HG03558 (cell line): ENCODE measurements around the gene SGSM2.

Experiments
- ATAC-seq: cut with Tn5 transposase; IDR thresholded peaks from one replicate; pipeline ENCODE4 v1.9.1; 2021; ENCODE audit warnings: moderate number of reproducible peaks; ENCODE audit not compliant: unreplicated experiment; ENCODE audit errors: extremely low read depth

Gene SGSM2

DNA sequence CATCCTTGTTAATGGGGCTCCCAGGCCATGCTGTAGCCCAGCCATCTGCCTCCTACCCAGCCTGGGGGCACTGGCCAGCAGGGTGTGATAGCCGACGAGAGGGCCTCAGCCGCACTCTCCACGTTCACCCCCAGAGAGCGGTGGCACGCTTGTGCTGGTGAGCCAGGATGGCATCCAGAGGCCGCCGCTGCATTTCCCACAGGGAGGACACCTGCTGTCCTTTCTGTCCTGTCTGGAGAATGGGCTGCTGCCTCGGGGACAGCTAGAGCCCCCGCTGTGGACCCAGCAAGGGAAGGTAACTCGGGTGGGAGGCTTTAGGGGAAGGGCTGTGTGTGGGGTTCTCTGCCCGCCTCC is 27.4 kb downstream of the SGSM2 start:
- ATAC-seq = no peak

DNA sequence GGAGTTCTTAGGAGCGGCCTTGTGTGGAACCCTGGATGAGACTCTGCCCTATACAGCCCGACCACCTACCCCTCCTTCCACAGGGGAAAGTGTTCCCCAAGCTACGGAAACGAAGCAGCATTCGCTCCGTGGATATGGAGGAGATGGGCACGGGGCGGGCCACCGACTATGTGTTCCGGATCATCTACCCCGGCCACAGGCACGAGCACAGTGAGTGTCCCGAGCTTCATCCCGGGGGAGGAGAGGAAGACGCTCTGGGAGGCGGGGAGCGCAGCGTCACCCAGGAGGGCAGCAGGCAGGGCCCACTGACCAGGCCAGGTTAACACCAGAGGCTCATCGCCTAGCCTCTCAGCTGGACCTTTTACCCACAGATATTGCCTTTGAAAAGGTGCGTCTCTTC is 27.8 kb downstream of the SGSM2 start:
- ATAC-seq = no peak

DNA sequence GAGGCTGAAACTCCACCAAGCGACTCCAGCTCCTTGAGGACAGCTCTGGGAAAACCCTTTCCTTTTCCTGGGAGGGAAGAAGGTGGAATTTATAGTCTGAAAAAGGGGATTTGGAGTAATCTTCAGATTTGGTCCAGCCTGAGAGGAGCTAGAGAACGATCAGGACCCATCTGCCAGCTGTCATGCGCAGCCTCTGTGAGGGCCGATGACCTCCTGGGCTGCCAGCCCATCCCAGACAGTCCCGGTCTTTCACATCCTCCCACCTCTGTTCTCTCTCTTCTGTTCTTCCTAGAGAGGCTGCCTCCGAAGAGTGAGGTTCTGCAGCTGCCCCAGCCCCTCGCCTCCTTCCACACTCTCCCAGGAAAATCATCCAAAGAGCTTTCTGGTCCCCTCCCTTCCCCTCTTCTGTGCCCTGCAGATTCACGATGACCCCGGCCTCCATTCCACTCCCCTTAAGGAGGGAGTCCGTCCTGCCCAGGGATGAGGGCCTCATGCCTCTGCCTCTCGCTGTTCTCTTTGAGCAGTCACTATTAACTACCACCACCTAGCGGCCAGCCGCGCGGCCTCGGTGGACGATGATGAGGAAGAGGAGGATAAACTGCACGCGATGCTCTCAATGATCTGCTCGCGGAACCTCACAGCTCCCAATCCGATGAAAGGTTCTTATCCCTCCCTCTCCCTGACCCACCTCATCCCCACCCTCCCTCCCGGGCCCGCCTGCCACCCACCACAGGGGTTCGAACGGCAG is 29.6 kb downstream of the SGSM2 start:
- no peak for ATAC-seq

- no peak for ATAC-seq
Measured at GRCh38 chr17:2368359-2368758, 31.1 kb downstream of the SGSM2 start.

- no peak for ATAC-seq
Measured at GRCh38 chr17:2369039-2369438, 31.7 kb downstream of the SGSM2 start.

- ATAC-seq = no peak
Measured at GRCh38 chr17:2369551-2370210, 32.4 kb downstream of the SGSM2 start.

DNA sequence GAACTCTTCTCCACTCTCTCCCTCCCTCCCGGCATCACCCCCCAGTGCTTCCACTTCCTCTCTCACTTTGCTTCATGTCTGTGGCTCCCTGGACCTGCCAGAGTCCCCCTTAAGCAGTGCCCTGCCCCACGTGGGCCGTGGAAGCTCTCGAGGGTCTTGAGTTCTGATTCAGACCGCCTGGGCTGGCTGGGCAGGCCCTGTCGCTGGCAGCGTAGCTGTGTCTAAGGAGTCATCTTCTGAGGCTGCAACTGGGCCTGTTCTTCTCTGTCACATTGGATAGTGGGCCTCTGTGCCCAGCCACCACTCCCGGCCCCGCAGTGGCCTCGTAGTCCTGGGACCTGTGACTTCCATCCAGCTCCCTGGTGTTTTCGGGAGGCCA is 32.9 kb downstream of the SGSM2 start:
- no peak for ATAC-seq

DNA sequence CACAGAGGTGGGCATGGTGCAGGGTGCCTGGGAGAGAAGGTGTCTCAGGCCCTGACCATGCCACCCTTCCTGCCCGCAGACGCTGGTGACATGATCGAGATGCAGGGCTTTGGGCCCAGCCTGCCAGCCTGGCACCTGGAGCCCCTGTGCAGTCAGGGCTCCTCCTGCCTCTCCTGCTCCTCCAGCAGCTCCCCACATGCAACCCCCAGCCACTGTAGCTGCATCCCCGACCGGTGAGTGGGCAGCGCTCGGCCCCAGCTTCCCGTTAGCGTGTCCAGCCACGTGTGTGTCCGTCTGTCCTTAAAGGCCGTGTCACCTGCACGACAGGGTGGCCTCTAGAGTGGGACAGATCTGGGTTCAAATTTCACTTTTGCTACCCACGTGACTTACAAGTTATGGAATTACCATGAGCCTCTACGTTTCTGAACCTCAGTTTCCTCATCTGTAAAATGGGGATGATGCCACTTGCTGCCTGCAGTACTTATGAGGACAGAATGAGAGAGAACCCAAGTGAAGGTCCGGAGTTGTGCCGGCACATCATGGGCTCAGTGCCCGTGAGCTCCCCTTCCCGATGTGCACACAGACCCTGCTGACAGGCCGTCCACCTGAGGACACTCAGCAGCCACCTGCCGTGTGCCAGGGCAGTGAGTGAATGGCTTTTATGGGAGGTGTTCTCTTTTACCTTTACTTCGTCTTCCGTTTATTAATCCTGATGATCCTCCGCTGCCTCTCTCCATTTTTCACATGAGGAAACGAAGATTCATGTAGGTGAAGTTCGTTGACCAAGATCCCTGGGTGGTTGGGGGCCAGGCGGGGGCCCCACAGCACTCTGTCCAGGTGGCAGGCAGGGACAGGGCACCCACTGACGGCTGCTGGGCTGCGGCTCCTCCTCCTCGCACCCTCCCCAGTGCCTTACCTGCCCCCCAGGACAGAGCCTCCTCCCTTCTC is 34.2 kb downstream of the SGSM2 start:
- no peak for ATAC-seq

DNA sequence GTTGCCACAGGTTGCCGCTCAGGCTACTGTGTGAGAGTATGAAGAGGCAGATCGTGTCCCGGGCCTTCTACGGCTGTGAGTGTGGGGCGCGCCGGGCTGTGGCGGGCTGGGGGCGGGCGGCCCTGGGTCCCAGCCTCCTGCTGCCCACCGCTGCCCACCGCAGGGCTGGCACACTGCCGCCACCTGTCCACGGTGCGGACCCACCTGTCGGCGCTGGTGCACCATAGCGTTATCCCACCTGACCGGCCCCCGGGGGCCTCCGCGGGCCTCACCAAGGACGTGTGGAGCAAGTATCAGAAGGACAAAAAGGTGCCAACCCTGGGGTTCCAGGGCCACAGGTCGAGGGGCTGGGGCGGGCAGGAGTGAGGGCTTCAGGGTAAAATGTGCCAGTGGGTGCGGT is 34.9 kb downstream of the SGSM2 start:
- no peak for ATAC-seq

- ATAC-seq = no peak
Measured at GRCh38 chr17:2372681-2373080, 35.4 kb downstream of the SGSM2 start.

DNA sequence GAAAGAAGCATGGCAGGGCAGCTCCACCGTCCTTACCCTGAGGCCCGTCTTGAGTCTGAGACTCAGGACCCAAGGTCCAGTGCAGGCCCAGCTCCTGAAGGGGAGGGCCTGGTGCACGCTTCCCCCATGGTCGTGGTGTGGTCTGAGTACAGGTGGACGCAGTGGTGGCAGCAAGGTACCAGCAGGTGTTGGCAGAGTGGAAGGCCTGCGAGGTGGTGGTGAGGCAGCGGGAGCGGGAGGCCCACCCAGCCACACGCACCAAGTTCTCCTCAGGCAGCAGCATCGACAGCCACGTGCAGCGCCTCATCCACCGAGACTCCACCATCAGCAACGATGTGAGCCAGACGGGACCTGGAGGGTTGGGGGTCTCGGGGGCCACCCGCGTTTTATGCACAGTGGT is 35.9 kb downstream of the SGSM2 start:
- no peak for ATAC-seq

- ATAC-seq = no peak
Measured at GRCh38 chr17:2374549-2375285, 37.4 kb downstream of the SGSM2 start.

DNA sequence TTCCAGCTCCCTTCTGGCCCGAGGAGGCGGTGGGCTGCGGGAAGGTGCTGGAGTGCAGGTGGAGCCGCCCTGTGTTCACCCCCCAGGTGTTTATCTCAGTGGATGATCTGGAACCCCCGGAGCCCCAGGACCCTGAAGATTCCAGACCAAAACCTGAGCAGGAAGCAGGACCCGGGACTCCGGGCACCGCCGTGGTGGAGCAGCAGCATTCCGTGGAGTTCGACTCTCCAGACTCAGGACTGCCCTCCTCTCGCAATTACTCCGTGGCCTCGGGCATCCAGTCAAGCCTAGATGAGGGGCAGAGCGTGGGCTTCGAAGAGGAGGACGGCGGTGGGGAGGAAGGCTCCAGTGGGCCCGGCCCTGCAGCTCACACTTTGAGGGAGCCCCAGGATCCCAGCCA is 38.1 kb downstream of the SGSM2 start:
- ATAC-seq = no peak

DNA sequence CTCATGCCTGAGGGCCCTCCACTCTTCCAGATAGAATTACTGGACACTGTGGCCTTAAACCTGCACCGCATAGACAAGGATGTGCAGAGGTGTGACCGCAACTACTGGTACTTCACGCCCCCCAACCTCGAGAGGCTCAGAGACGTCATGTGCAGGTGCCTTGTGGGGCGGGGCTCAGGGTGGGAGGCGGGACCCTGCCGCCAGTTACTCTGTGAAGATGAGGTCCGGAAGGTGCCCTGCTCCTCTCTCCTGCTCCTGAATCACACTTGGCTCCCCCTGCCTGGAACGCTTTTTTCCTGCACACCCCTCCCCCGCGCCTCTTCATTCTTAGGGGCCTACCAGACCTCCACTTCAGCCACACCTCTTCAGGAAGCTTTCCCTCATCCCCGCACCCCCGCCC is 38.8 kb downstream of the SGSM2 start:
- ATAC-seq = no peak

DNA sequence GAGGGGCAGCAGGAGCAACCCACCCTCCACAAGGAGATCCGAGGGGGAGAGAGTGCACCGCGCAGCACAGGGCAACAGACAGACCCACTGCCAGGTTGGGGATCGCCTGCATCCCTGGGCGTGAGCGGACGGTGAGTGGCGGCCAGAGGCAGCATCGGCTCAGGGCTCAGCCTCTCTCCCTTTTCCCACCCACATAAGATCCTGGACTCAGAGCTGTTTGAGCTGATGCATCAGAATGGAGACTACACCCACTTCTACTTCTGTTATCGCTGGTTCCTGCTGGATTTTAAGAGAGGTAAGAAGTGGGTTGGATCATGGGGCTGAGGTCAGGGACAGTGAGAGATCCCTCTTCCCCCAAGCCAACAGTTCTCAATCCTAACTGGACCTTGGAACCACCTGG is 40.4 kb downstream of the SGSM2 start:
- ATAC-seq = no peak

DNA sequence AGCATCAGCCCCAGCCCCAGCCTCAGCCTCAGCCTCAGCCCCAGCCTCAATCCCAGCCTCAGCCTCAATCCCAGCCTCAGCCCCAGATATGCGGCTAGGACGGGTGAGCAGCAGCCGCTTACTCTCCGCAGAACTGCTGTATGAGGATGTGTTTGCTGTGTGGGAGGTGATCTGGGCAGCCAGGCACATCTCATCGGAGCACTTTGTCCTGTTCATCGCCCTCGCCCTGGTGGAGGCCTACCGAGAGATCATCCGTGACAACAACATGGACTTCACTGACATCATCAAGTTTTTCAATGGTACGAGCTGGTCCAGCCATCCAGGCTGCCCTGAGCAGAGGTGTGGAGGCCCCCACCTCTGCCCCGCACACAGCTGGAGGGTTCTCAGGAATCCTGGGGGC is 41.6 kb downstream of the SGSM2 start:
- ATAC-seq = no peak

DNA sequence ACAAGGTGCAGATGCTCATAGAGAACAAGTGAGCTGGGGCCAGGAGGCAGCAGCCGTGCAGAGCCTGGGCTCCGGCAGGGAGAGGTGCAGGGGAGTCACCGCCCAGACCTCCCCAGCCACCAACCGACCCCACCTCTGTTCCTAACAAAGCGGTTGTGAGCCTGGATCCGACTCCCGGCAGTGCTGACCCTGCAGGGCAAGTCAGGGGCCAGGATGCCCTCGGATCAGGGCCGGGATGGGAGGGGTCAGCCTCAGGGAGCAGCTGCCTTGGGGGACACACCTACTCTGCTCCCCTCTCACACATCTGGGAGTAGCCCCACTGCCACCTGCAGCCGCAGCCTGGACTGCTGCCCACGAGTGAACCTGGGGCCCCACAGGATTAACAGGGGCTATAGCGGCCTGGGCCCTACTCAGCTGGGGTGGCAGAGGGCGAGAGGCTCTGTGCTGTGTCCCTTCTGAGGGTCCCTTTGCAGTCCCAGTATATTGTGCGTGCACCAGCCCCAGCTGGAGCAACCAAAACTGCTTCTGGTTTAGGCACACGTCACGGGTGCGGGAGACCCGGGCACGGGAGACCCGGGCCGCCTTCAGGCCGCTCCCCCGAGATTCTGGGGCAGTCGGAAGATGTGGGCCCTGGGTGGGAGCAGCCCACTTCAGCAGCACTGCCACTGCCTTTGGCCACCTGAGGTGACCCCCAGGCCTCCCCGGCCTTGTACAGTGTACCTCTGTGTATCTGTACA is 42.4 kb downstream of the SGSM2 start:
- ATAC-seq = no peak

- ATAC-seq = no peak
Measured at GRCh38 chr17:2380226-2380922, 43.1 kb downstream of the SGSM2 start.

GRCh38 chr17:2380950-2381649 is 43.8 kb downstream of the SGSM2 start:
- ATAC-seq = no peak
